ENCODE data around the gene KIF5B.

KIF5B gene

GRCh38 chr10:32093650-32094049 lies 37.4 kb upstream of the KIF5B start:
- TF ChIP-seq FOXP2 (optimal IDR thresholded peaks at IDR 0.05; ENCODE audit: control extremely low read depth, extremely low read length, insufficient read depth), result no peak
- Histone ChIP-seq H3K36me3 (ENCODE audit: insufficient read depth, low read length) (no peaks in the 10 kb centered on the region), H3K9ac (ENCODE audit: insufficient read length) (no peak overlapping the region), H3K4me3 (no peak overlapping the region), H3K27ac (no peak overlapping the region), H3K9me3 (ENCODE audit: low read depth, low read length) (no peaks in the 10 kb centered on the region)
- no peak for DNase-seq (ENCODE audit: low read depth, low spot score)

GRCh38 chr10:32091046-32091445 lies 34.8 kb upstream of the KIF5B start:
- Histone ChIP-seq H3K36me3 (ENCODE audit: insufficient read depth, low read length) (no peaks in the 10 kb centered on the region), H3K4me3 (no peak overlapping the region), H3K9ac (ENCODE audit: insufficient read length) (no peak overlapping the region), H3K9me3 (ENCODE audit: low read depth, low read length) (no peaks in the 10 kb centered on the region), H3K27ac (no peak overlapping the region)
- no peak for TF ChIP-seq EZH2 (IDR thresholded peaks at IDR 0.05)
- TF ChIP-seq POLR2AphosphoS5 (IDR thresholded peaks at IDR 0.05; ENCODE audit: borderline replicate concordance, low read depth, low read length), result no peak
- no peak for TF ChIP-seq FOXP2 (optimal IDR thresholded peaks at IDR 0.05; ENCODE audit: control extremely low read depth, extremely low read length, insufficient read depth)
- no peak for DNase-seq (ENCODE audit: low read depth, low spot score)

GRCh38 chr10:32084185-32084851 lies 28.1 kb upstream of the KIF5B start:
- H3K9ac ChIP-seq (ENCODE audit: insufficient read length), result no peak overlapping the region
- H3K36me3 ChIP-seq (ENCODE audit: insufficient read depth, low read length), result no peaks in the 10 kb centered on the region
- no peak overlapping the region for H3K4me3 ChIP-seq
- TF ChIP-seq EZH2 (IDR thresholded peaks at IDR 0.05), result no peak
- TF ChIP-seq FOXP2 (optimal IDR thresholded peaks at IDR 0.05; ENCODE audit: control extremely low read depth, extremely low read length, insufficient read depth), result no peak
- TF ChIP-seq POLR2AphosphoS5 (IDR thresholded peaks at IDR 0.05; ENCODE audit: borderline replicate concordance, low read depth, low read length), result no peak
- DNase-seq (ENCODE audit: low read depth, low spot score), result no peak
- H3K27ac ChIP-seq, result no peak overlapping the region
- H3K9me3 ChIP-seq (ENCODE audit: low read depth, low read length), result no peaks in the 10 kb centered on the region

GRCh38 chr10:32077896-32078485 lies 21.8 kb upstream of the KIF5B start:
- H3K27ac ChIP-seq, result no peak overlapping the region
- DNase-seq (ENCODE audit: low read depth, low spot score), result no peak
- no peak overlapping the region for H3K4me3 ChIP-seq

GRCh38 chr10:32073659-32074058 lies 17.4 kb upstream of the KIF5B start:
- H3K4me3 ChIP-seq, result no peak overlapping the region
- TF ChIP-seq FOXP2 (optimal IDR thresholded peaks at IDR 0.05; ENCODE audit: control extremely low read depth, extremely low read length, insufficient read depth), result no peak
- no peak for TF ChIP-seq EZH2 (IDR thresholded peaks at IDR 0.05)
- TF ChIP-seq POLR2AphosphoS5 (IDR thresholded peaks at IDR 0.05; ENCODE audit: borderline replicate concordance, low read depth, low read length), result no peak
- no peak overlapping the region for H3K27ac ChIP-seq
- H3K36me3 ChIP-seq (ENCODE audit: insufficient read depth, low read length), result no peaks in the 10 kb centered on the region
- no peaks in the 10 kb centered on the region for H3K9me3 ChIP-seq (ENCODE audit: low read depth, low read length)
- DNase-seq (ENCODE audit: low read depth, low spot score), result no peak
- H3K9ac ChIP-seq (ENCODE audit: insufficient read length), result no peak overlapping the region

More at GRCh38 chr10:32077896-32078485, 21.8 kb upstream of the KIF5B start:
- H3K9ac ChIP-seq (ENCODE audit: insufficient read length), result no peak overlapping the region
- no peaks in the 10 kb centered on the region for H3K9me3 ChIP-seq (ENCODE audit: low read depth, low read length)
- no peak for TF ChIP-seq POLR2AphosphoS5 (IDR thresholded peaks at IDR 0.05; ENCODE audit: borderline replicate concordance, low read depth, low read length)
- no peak for TF ChIP-seq FOXP2 (optimal IDR thresholded peaks at IDR 0.05; ENCODE audit: control extremely low read depth, extremely low read length, insufficient read depth)
- no peak for TF ChIP-seq EZH2 (IDR thresholded peaks at IDR 0.05)
- H3K36me3 ChIP-seq (ENCODE audit: insufficient read depth, low read length), result no peaks in the 10 kb centered on the region

- DNase-seq (ENCODE audit: low read depth, low spot score), result no peak
- no peak for TF ChIP-seq FOXP2 (optimal IDR thresholded peaks at IDR 0.05; ENCODE audit: control extremely low read depth, extremely low read length, insufficient read depth)
- TF ChIP-seq EZH2 (IDR thresholded peaks at IDR 0.05), result no peak
- TF ChIP-seq POLR2AphosphoS5 (IDR thresholded peaks at IDR 0.05; ENCODE audit: borderline replicate concordance, low read depth, low read length), result no peak
Observed at GRCh38 chr10:32073128-32073527, 16.9 kb upstream of the KIF5B start.

GRCh38 chr10:32072025-32072800 lies 16.0 kb upstream of the KIF5B start:
- Histone ChIP-seq H3K4me3 (no peak overlapping the region), H3K36me3 (ENCODE audit: insufficient read depth, low read length) (no peaks in the 10 kb centered on the region), H3K27ac (no peak overlapping the region), H3K9me3 (ENCODE audit: low read depth, low read length) (no peaks in the 10 kb centered on the region), H3K9ac (ENCODE audit: insufficient read length) (no peak overlapping the region)
- no peak for TF ChIP-seq POLR2AphosphoS5 (IDR thresholded peaks at IDR 0.05; ENCODE audit: borderline replicate concordance, low read depth, low read length)
- TF ChIP-seq FOXP2 (optimal IDR thresholded peaks at IDR 0.05; ENCODE audit: control extremely low read depth, extremely low read length, insufficient read depth), result no peak
- no peak for TF ChIP-seq EZH2 (IDR thresholded peaks at IDR 0.05)
- no peak for DNase-seq (ENCODE audit: low read depth, low spot score)

More at GRCh38 chr10:32073128-32073527, 16.9 kb upstream of the KIF5B start:
- no peaks in the 10 kb centered on the region for H3K36me3 ChIP-seq (ENCODE audit: insufficient read depth, low read length)
- no peaks in the 10 kb centered on the region for H3K9me3 ChIP-seq (ENCODE audit: low read depth, low read length)
- H3K9ac ChIP-seq (ENCODE audit: insufficient read length), result no peak overlapping the region
- no peak overlapping the region for H3K27ac ChIP-seq
- H3K4me3 ChIP-seq, result no peak overlapping the region

GRCh38 chr10:32070645-32071044 lies 14.4 kb upstream of the KIF5B start:
- H3K27ac ChIP-seq, result no peak overlapping the region
- no peaks in the 10 kb centered on the region for H3K9me3 ChIP-seq (ENCODE audit: low read depth, low read length)
- no peak for TF ChIP-seq FOXP2 (optimal IDR thresholded peaks at IDR 0.05; ENCODE audit: control extremely low read depth, extremely low read length, insufficient read depth)
- no peak for TF ChIP-seq EZH2 (IDR thresholded peaks at IDR 0.05)
- no peak for TF ChIP-seq POLR2AphosphoS5 (IDR thresholded peaks at IDR 0.05; ENCODE audit: borderline replicate concordance, low read depth, low read length)
- H3K9ac ChIP-seq (ENCODE audit: insufficient read length), result no peak overlapping the region
- no peak overlapping the region for H3K4me3 ChIP-seq
- H3K36me3 ChIP-seq (ENCODE audit: insufficient read depth, low read length), result no peaks in the 10 kb centered on the region
- DNase-seq (ENCODE audit: low read depth, low spot score), result no peak
